NCI-H2196 (cell line): ENCODE data around the gene SLC35F1.
"Not testable (repeated sequence)": the region's sequence is repeated elsewhere in the genome, so short reads cannot be mapped to it uniquely, and the experiment has no call there.

ENCODE experiments used
- DNase-seq: peaks from one replicate; lab custom pipeline; 2025; ENCODE audit not compliant: unreplicated experiment; lab: John Stamatoyannopoulos, UW

Gene SLC35F1

DNA sequence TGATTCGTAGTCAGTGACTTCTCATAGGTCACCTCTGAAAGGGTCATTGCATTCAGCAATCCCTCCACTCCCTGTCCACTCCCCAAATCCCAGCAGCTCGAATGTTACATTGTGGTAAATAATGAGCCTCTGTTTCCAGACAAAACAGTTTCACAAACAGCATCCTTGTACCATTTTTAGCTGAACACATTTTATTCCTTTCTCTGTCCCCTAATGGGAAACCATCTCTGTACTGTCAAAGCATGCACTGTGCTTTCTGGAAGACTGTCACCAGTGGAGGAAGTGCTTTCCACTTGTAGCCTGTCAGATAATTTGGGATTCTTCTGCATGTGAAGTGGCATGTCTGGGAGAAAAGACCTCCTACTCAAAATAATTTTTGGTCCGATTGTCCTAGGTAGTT lies 82.0 kb downstream of the SLC35F1 start:
- DNase-seq: no peak

DNA sequence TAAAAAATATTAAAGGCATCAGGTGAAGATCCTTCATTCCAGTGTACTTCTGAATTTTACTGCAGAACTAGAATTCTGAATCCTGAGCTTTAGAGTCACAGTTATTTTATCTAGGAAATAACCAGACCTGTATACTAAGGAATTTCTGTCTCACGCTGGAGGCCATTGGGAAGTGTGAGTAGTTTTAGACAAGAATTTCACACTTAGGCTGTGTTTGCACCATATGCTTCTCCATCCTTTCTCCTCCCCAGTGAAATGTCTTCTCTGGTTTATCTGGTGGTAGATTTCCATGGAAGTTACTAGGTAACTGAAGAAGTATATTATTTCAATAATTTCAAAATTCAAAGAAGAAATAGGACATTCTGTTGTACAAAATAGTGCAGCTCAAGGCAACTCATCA lies 83.1 kb downstream of the SLC35F1 start:
- no peak for DNase-seq

DNA sequence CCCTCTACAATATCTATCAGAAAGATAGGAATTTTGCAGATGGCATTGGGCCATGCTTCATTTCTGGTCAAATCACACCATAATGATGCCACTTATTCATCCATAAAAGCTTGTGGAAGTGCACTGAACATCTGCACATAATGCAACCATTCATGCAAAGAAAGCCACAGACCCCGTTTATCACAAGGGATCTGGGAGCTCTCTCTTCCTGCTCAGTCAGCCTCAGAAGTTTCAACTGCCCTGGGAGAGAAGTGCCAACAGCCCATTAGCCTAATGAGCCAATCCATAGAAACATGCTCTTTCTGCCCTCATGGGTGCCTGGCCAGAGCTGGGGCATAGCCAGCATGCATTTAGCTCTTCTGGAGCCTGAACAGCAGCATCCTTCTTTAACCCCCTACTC lies 85.8 kb downstream of the SLC35F1 start:
- DNase-seq: no peak

DNA sequence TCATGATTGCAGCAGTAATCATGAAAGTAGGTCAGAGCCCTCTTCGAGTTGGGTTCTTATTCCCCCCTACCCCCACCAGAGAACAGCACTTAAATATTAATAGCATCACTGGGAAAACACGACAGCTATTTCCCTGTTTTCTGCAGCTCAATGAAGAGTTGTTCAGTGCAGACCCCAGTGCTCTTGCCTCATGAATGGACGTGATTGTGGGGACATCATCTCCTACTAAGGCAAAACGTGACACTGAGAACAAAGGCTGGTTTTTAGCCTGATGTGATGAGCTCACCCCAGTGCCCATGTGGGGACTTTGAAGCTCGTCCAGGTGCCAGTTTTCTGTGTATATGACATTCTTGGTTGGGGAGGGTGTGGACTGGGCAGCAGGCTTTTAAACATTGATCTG lies 105.9 kb downstream of the SLC35F1 start:
- no peak for DNase-seq

DNA sequence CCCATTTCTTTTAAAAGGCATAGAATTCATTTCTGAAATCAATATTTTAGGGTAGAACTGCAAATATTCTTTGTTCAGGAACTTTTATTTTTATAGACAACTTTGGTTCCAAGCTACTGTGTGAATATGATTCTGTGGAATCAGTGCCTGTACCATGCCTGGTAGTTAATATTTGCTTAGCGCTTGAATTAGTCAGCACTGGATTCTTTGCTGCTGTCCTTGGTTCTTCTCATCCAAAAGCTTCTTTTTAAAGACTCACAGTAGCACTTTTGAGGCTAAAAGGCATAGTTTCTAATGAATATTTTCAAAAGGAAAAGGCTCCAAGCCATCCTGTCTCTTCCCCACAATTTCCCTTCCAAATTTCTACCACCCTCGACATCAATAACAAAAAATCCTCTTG lies 109.5 kb downstream of the SLC35F1 start:
- no peak for DNase-seq

DNA sequence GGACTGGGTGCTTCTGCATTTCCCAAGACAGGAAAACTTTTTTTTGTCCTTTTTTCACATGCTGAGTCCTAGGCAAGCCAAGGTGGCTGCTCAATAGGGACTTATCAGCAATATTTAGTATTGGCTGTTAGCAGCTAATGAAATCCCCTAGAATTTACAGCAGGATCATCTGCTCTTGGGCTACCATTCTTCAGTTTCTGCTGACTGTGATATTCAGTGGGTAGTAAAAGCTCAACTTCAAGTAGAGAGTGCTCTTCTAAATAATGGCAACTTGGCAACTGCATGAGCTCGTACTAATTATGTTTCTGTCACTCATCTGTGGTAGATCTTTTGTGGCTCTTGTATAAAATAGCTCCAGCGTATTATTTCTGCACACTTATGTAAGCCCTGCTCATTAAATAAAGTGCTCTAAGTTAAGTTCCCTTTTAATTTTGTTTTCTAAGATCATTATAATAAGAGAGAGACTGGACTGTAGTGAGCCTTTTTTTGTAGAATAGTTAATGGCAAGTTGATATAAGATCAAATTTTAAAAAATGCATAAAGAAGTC lies 110.3 kb downstream of the SLC35F1 start:
- DNase-seq: no peak

DNA sequence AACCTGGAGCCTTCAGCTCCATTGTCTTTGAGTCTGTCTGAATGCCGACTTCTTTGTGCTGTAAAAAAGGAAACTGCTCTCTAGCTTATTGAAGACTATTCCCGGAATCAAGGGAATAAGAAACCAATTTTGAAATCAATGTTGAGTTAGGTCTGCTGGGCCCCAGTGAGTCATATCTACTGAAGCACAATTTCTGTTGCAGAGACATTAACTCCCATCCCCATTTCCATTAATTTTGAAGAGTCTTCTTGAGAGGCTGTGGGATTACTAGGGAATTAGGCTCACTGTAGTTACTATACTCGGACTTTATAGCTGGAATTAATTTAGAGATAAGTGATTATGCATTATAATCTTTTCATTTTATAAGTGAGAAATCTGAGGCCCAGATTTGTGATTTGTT lies 116.7 kb downstream of the SLC35F1 start:
- no peak for DNase-seq

DNA sequence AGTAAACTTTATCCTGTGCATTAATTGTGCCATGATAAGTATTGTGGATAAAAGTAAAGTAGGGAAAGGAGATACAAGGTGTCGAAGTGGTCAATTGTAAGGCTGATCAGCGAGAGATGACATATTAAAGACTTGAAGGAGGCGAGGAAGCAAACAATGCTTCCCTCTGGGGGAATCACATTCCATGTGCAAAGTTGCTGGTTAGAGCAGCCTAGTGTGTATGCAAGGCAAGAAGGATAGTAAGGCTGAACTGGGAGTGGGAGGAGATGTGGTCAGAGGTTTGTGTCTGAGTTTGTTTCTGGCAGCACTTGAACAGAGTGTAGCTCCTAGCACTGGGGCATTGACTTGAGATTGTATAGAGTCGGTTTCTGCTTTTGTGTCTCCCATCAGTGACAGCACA lies 122.9 kb downstream of the SLC35F1 start:
- DNase-seq: no peak

DNA sequence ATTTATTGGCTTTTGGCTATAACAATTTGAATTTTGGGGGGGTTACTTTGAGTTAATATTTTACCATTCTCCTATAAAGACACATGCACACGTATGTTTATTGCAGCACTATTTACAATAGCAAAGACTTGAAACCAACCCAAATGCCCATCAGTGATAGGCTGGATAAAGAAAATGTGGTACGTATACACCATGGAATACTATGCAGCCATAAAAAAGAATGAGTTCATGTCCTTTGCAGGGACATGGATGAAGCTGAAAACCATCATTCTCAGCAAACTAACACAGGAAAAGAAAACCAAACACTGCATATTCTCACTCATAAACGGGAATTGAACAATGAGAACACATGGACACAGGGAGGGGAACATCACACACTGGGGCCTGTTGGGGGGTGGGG lies 130.4 kb downstream of the SLC35F1 start:
- not testable (repeated sequence) for DNase-seq

DNA sequence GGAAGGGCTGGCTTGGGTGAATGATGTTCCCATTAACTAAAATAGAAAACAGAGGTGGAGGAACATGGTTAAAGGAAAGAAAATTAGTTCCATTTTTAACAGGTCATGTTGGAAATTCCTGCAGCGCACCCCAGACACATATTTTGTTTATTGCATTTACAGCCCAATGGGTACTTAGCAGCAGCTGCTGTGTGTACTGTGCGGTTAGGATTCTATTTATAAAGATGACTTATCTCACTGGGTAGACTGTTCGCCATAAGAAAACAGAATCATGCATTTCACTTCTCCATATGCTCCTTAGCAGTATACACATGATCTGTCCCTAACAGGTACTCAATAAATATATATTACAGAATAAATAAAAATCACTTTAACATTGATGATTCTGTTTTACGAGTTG lies 135.8 kb downstream of the SLC35F1 start:
- DNase-seq: no peak

DNA sequence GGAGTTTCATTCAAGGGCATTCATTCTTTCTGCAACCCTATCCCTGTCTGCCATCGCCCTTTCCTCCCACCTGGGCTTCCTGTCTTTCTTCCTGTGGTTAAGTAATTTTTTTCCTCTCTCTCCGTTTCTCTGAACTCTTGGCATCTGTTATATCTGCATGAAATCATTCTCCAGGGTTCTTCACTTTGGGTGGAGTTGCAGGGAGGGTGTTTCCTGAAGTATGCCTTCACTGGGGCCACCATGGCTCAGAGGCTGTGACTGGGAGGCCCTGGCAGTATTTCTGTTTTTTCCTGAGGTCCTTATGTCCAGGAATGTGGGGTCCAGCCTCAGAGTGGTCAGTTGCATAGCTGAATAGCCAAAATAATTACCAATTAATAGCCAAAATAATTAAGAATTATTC lies 137.2 kb downstream of the SLC35F1 start:
- DNase-seq: no peak

DNA sequence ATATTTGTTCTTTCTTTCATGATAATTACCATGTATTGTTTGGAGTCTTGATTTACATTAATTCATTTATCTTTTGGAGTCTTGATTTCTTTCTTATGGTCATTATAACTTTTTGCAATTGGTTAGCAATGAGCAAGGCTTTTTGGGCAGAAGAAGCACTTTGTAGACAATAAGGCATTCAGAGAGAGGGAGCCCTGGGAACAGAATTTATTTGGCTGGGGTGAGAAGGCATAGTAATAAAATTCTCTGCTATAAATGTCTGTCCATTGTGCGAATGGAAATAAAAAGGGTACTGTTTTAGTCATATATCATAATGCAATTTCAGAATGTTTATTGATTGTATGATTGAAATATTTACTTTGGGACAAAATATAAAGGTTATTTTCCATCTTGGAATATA lies 147.0 kb downstream of the SLC35F1 start:
- DNase-seq: no peak

DNA sequence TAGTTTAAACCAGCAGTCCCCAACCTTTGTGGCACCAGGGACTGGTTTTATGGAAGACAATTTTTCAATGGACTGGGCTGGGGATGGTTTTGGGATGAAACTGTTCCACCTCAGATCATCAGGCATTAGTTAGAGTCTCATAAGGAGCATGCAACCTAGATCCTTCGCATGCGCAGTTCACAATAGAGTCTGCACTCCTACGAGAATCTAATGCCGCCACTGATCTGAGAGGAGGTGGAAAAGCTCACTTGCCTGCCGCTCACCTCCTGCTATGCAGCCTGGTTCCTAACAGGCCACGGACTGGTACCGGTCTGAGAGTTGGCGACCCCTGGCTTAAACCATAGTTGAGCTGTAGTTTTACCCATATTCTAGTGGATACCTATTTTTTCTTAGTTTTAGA lies 154.6 kb downstream of the SLC35F1 start:
- no peak for DNase-seq

DNA sequence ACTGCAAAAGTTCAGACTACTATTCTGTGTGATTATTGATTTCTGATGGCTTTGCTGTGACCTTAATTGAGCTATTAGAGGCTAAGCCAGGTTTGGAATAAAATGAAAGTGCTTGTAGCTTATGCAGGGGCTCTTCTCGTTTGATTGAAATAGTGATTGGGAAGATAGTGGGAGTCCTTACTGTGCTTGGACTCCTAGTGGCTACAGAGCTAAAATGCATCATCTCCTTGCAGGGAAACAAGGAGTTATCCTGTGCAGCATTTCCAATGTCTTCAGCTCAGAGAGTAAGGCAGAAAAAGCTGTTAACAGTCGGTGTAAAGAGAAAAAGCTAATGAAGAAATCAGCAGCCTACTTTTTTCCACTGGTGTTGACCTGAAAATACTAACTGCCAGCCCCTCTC lies 173.5 kb downstream of the SLC35F1 start:
- no peak for DNase-seq

DNA sequence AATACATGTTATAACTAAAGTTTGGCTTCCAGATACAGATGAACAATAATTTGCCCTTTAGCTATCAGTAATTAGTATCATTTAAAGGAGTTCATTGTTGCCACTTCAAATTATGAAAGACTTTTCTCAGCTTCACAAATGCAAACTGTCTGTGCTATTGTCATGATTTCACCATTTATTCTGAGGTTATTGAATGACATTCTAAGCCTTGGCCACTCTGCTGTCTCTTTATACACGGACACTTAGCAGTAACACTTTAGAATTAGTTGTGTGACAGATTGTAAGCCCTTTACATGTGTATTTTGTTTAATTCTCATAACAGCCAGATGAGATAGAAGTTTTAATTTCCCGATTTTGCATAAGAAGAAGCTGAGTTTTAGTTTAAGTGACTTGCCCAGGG lies 176.6 kb downstream of the SLC35F1 start:
- no peak for DNase-seq

DNA sequence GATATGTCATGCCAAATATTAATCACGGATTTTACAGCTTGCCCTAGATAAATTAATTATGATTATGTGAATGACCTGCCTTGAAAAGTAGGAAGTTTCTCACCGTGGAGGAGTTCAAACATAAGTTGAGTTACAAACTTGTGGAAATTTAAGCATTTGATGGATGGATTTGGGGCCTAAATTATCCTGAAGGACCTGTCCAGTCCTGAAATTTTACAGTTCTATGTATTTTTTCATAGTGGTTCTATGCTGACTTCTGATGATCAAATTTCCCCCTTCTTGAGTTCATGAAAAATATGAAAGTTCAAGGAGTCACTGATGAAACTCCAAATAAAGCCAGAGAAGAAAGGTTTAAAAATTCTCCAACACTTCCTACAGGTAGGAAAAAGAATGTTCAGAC lies 178.6 kb downstream of the SLC35F1 start:
- DNase-seq: no peak

DNA sequence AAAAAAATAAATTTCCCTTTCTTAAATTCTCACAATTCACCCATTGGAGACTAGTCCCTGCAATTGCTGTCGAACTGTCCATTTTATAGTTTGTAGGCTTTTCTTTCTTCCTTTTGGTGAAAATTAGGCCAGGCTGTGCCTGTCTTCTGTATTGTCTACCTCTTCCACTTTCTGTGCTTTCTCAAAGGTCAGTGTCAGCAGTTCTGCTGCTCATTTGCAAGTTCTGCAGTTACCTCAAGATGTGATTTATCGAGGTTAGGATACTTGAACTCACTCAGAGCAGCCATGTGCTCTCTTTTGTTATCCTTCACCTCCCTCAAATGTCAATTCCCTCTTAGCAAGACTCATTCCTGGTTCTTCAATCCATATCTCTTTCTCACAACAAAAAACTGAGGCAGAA lies 179.1 kb downstream of the SLC35F1 start:
- DNase-seq: no peak

DNA sequence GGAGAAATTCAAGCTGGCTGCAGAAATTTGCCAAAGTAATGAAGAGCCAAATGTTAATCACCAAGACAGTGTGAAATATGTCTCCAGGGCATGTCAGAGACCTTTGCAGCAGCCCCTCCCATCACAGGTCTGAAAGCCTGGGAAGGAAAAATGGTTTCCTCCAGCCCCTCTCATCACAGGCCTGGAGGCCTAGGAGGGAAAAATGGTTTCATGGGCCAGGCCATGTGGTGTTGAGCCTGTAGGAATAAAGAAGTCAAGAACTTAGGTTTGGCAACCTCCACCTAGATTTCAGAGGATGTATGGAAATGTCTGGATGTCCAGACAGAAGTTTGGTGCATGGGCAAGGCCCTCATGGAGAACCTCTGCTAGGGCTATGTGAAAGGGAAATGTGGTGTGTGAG lies 185.0 kb downstream of the SLC35F1 start:
- DNase-seq: no peak

DNA sequence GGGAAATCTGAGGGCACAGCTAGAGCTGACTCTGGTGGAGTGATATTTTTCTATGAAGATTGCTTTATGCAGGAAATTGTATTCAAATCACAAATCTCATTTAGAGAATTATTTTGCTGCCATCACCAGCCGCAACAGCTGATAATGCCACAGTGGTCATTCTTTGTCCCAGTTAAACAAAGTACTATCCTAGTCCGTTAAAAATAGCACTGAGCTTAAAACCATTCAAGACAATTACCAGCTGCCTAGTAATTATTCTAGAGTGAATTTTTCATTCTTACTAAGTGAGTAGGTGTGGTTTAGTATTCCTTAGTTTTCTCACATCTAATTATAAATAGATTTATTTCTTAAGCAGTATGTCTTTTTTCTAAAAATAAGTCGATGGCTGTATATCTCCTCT lies 190.5 kb downstream of the SLC35F1 start:
- no peak for DNase-seq

DNA sequence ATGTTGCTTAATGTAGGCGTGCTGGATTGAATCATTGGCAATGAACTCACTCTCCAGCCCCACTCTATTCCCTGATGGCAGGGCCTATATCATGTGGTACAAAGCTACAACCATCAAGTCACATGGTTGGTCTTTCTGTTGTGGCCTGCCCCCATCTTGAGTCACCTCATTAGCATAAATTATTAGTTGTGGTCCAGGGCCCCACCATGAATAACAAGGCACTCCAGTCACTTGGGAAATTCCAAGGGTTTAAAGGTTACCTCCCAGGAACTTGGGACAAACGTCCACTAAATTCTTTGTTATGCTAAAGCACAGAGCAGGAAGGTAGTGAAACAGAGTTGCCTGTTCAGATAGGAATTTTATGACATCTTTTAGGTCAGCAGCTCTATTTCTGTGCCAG lies 193.7 kb downstream of the SLC35F1 start:
- DNase-seq: no peak

DNA sequence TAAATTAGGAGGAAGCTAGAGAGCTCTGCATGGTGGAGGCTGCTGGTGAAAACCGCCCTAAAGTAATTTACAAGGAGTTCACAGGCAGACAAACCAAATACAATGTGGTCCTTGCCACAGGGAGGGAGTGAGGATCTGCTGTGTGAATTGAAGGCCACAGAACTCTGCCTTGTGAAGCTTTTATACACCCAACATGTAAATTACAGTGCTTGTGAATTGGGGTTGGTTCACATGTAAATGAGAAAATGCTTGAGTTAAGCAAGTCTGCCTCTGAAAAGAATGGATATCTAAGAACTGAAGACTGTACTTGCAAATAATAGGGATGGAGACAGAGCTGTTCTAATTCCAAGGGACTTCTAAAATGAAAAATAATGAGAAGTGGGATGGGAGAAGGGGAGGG lies 194.2 kb downstream of the SLC35F1 start:
- DNase-seq: no peak

DNA sequence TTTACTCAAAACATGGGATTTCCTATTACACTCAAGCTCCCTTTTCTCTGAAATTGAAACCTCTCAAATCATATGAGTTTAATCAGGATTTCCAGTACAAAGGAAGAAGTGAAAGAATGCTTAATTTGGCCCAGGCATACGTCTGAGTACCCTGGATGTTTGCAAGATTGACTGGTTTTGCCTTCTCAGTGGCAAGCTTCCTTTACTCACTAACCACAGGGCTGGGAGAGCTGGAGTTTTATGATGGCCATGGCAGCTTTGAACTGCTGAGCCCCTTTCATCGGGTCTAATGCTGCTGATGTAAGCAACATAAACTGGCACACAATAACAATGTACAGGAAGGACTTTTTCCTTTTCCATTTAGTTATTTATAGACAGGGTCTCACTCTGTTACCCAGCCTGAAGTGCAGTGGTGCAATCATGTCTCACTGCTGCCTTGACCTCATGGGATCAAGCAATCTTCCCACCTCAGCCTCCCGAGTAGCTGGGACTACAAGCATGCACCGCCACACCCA lies 194.8 kb downstream of the SLC35F1 start:
- no peak for DNase-seq

DNA sequence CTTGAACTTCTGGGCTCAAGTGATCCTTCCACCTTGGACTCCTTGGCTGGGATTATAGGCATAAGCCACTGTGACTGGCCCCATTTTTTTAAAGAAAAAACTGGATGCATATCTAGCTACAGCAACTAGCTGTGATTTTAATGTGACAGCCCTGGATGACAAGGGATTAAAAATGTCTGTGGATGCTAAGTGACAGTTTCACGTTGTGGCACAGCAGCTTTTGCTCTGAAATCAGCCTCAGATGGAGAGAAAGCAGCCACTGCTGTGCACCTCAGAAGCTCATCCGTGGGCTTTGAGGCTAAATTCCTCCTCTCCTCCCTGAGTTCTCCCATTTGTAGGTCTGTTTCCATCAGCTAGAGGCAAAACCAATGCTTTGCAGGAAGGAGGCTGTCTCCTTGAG lies 195.3 kb downstream of the SLC35F1 start:
- no peak for DNase-seq
